GM21529 (cell line): ENCODE data around the gene ZNF594.
"Not testable (repeated sequence)": the region's sequence is repeated elsewhere in the genome, so short reads cannot be mapped to it uniquely, and the experiment has no call there.

Experiments
- ATAC-seq: cut with Tn5 transposase; IDR thresholded peaks from one replicate; pipeline ENCODE4 v1.9.1; 2021; ENCODE audit not compliant: unreplicated experiment

ZNF594 gene

GRCh38 chr17:5203178-5203907 is 11.7 kb upstream of the ZNF594 start:
- ATAC-seq, result no peak

DNA sequence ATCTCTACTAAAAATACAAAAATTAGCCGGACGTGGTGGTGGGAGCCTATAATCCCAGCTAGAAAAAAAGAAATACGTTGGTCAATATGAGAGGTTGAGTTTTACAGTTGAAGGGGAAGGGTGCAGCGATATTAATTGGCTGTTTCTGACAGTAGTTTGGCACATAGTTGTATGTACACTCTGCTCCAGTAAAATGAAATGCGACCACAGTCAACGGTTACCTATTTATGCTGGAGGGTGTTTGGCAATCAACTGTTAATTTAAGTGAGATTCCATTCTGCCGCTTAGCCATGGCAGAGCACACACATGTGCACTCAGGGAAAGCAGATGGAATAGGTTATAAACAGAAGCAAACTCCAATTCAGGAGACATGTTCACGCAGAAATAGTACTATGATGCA is 9.3 kb upstream of the ZNF594 start:
- no peak for ATAC-seq

DNA sequence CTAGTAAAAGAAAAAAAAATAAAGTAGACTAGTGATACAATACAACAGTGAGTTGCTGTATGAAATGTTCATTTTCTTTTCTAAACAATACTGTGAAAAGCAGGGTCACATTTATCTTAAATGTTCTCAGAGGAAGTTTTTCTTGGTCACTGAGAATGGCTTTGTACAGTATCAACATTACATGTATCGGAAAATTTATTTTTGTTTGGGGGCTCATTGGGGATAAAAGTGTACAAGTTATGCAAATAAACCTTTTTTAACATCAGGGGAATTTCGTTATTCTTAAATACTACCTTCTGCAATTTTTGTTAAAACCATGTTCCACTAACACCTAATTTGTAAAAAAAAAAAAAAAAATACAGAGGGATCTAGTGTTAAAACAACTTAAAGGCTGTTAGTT is 8.7 kb upstream of the ZNF594 start:
- no peak for ATAC-seq

DNA sequence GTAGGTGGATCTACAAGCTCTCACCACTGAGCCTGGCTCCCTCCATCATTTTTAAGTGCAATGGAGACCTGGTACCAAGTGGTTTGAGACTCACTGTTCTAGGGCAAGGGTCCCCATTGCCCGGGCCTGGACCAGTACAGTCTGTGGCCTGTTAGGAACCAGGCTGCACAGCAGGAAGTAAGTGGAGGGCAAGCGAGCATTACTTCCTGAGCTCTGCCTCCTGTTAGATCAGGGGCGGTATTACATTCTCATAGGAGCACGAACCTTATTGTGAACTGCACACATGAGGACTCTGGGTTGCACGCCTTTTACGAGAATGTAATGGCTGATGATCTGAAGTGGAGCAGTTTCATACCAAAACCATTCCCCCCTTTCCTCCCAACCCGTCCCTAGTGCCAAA is 6.8 kb upstream of the ZNF594 start:
- ATAC-seq, result no peak

GRCh38 chr17:5194346-5194745 is 2.7 kb upstream of the ZNF594 start:
- ATAC-seq, result no peak

- no peak for ATAC-seq
These were observed 7.4 kb downstream of the ZNF594 start for GRCh38 chr17:5184288-5184687.

DNA sequence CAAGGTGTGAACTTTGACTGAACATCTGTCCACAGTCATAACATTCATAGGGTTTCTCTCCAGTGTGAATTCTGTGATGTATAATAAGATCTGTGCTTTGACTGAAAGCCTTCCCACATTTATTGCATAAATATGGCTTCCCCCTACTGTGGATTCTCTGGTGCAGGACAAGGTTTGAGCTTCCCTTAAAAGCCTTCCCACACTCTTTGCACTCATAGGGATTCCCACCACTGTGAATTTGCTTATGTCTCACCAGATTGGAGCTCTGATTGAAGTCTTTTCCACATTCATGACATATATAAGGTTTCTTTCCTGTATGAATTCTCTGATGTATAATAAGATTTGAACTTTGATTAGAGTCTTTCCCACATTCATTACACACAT is 8.3 kb downstream of the ZNF594 start:
- no peak for ATAC-seq

DNA sequence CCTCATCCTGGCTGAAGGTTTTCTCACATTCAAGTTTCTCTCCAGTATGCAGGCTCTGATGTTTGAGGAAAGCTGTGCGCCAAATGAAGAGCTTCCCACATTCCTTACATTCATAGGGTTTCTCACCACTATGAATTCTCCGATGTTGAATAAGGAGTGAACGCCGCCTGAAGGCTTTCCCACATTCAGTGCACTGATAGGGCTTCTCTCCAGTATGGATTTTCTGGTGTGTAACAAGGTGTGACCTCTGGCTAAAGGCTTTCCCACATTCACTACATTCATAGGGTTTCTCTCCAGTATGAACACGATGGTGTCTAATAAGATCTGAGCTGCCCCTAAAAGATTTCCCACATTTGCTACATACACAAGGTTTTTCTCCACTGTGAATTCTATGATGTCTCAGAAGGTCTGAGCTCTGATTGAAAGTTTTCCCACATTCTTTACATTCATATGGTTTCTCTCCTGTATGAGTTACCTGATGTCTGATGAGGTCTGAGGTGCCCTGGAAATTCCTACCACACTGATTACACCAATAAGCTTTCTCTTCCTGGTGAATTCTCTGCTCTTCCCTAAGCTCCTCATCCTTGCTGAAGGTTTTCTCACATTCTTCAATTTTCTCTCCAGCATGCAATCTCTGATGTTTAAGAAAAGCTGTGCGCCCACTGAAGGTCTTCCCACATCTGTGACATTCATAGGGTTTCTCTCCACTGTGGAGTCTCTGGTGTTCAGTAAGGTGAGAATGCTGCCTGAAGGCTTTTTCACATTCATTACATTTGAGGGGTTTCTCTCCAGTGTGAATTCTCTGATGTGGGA is 8.9 kb downstream of the ZNF594 start:
- ATAC-seq, result no peak

DNA sequence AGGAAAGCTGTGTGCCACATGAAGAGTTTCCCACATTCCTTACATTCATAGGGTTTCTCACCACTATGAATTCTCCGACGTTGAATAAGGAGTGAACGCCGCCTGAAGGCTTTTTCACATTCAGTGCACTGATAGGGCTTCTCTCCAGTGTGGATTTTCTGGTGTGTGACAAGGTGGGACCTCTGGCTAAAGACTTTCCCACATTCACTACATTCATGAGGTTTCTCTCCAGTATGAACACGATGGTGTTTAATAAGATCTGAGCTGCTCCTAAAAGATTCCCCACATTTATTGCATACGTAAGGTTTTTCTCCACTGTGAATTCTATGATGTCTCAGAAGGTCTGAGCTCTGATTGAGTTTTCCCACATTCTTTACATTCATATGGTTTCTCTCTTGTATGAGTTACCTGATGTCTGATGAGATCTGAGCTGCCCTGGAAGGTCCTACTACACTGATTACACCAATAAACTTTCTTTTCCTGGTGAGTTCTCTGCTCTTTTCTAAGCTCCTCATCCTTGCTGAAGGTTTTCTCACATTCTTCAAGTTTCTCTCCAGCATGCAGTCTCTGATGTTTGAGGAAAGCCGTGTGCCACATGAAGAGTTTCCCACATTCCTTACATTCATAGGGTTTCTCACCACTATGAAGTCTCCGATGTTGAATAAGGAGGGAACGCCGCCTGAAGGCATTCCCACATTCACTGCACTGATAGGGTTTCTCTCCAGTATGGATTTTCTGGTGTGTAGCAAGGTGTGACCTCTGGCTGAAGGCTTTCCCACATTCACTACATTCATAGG is 10.0 kb downstream of the ZNF594 start:
- no peak for ATAC-seq

DNA sequence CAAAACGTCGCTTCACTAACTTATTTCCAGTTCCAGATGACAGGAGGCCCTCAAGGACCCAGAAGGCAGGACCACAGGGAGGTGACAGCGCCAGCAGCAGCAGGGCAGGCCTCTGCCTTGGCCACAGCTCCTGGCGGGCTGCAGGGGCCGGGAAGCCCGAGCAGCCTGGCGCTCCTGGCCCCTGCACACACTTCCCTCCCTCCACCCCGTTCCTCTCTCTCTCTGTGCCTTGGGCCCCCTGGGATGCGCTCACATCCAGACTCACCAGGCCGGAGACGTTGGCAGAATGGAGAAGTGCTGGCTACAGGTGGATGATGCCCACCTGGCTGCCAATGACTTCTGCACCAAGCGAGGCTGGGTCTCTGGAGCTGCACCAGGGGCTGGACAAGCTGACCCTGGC is 12.7 kb downstream of the ZNF594 start:
- no peak for ATAC-seq

DNA sequence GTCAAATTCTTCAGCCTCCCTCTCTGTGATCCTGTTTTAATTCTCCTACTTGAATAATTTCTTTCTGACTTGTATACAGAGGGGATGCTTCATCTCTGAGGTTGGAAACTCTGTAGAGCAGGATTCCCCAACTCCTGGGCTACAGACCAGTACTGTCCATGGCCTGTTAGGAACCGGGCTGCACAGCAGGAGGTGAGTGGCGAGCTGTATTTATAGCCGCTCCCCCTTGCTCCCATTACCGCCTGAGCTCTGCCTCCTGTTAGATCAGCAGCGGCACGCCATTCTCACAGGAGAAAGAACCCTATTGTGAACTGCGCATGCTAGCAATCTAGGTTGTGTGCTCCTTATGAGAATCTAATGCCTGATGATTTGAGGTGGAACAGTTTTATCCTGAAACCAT is 16.6 kb downstream of the ZNF594 start:
- ATAC-seq, result not testable (repeated sequence)

GRCh38 chr17:5165791-5166564 is 25.7 kb downstream of the ZNF594 start:
- ATAC-seq, result not testable (repeated sequence)

GRCh38 chr17:5164436-5164835 is 27.2 kb downstream of the ZNF594 start:
- no peak for ATAC-seq

DNA sequence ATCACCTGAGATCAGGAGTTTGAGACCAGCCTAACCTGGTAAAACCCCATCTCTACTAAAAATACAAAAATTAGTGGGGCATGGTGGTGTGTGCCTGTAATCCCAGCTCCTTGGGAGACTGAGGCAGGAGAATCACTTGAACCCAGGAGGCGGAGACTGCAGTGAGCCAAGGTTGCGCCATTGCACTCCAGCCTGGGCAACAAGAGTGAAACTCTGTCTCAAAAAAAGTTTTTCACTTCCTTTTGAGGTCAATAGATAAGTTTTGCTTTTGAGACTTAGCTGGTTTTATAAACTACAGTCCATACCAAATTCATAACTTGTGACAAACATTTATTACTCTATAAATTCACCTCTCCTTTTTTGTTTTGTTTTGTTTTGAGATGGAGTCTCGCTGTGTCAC is 29.9 kb downstream of the ZNF594 start:
- ATAC-seq, result not testable (repeated sequence)

GRCh38 chr17:5160702-5161101 is 31.0 kb downstream of the ZNF594 start:
- not testable (repeated sequence) for ATAC-seq

DNA sequence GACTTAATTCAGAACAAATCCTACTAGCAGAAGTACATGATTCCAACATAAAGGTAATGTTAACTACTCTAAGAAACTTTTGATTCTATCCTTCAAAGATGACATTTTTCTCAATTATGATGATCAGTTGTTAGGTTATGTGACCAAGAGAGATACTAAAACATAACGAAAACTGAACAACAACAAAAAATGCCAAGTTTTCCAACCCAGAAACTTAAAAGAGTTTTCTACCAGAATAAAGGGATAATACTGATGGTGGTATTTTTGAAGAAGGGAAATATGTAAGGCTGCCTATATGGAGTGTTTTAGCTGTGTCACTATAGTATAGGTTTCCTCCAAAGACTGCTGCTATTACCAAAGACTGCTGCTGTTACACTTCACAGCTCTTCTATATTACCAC is 45.5 kb downstream of the ZNF594 start:
- ATAC-seq, result not testable (repeated sequence)

DNA sequence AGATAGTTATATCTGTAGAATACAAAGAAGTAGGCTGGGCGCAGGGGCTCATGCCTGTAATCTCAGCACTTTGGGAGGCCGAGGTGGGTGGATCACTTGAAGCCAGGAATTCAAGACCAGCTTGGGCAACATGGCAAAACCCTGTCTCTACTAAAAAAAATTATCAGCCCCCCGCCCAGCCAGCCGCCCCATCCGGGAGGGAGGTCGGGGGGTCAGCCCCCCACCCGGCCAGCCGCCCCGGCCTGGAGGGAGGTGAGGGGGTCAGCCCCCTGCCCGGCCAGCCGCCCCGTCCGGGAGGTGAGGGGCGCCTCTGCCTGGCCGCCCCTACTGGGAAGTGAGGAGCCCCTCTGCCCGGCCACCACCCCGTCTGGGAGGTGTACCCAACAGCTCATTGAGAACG is 48.8 kb downstream of the ZNF594 start:
- ATAC-seq, result not testable (repeated sequence)

- ATAC-seq, result no peak
These were observed 52.3 kb downstream of the ZNF594 start for GRCh38 chr17:5139458-5139732.

DNA sequence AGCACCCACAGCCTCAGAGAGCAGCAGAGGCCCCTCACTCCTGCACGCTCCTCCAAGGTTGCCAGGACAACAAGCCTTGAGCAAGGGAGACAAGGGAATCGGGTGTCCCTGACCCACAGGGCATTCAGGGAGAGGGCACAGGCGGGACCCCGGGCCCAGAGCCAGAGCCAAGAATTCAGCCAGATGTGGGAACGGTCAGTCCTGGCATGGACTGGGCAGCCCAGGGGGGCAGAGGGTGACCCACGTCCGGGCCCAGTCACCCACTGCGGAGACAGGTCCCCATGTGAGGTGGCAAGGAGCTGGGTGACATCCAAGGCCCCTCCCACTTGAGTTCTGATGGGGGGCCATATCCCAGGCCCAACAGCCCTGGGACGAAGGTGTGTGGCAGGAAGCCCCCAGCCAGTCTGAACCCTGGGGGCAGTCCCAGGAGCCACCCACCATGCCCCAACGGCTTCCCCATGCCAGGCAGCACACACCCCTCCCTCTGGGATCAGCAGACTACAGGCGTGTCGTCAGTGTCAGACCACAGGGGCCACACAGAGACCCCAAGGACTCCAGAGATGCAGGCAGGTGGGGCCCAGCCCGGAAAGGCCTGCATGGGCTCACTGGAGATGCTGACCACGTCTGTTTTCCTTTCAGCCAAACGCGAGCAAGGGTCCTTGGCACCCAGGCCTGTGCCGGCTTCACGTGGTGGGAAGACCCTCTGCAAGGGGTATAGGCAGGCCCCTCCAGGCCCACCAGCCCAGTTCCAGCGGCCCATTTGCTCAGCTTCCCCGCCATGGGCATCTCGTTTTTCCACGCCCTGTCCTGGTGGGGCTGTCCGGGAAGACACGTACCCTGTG is 52.8 kb downstream of the ZNF594 start:
- no peak for ATAC-seq

- not testable (repeated sequence) for ATAC-seq
These were observed 53.5 kb downstream of the ZNF594 start for GRCh38 chr17:5138198-5138544.
